EL (cell line): ENCODE results near the gene ANKRD2.
"Not testable (repeated sequence)": the region's sequence is repeated elsewhere in the genome, so short reads cannot be mapped to it uniquely, and the experiment has no call there.

Source experiments
- DNase-seq: peaks from one replicate; pipeline ENCODE4 v3.0.0-alpha.2; 2016

Gene ANKRD2

GRCh38 chr10:97546456-97547270 lies 25.9 kb upstream of the ANKRD2 start:
- no peak for DNase-seq

GRCh38 chr10:97547271-97547600 lies 25.3 kb upstream of the ANKRD2 start:
- DNase-seq = no peak

- no peak for DNase-seq
Observed at GRCh38 chr10:97547962-97548361, 24.6 kb upstream of the ANKRD2 start.

- no peak for DNase-seq
Observed at GRCh38 chr10:97548828-97549455, 23.6 kb upstream of the ANKRD2 start.

- DNase-seq = no peak
Observed at GRCh38 chr10:97549587-97550322, 22.8 kb upstream of the ANKRD2 start.

GRCh38 chr10:97550336-97551149 lies 22.0 kb upstream of the ANKRD2 start:
- no peak for DNase-seq

- DNase-seq = no peak
Observed at GRCh38 chr10:97551271-97551670, 21.3 kb upstream of the ANKRD2 start.

- DNase-seq = peak; percentile 71
Observed at GRCh38 chr10:97553575-97554031, 19.0 kb upstream of the ANKRD2 start.

GRCh38 chr10:97554336-97554735 lies 18.2 kb upstream of the ANKRD2 start:
- not testable (repeated sequence) for DNase-seq

GRCh38 chr10:97555541-97555940 lies 17.0 kb upstream of the ANKRD2 start:
- DNase-seq = not testable (repeated sequence)

- not testable (repeated sequence) for DNase-seq
Observed at GRCh38 chr10:97560731-97561381, 11.7 kb upstream of the ANKRD2 start.

GRCh38 chr10:97561386-97562077 lies 11.0 kb upstream of the ANKRD2 start:
- DNase-seq = not testable (repeated sequence)

GRCh38 chr10:97562329-97562728 lies 10.2 kb upstream of the ANKRD2 start:
- DNase-seq = not testable (repeated sequence)

- no peak for DNase-seq
Observed at GRCh38 chr10:97563337-97563736, 9.2 kb upstream of the ANKRD2 start.

- no peak for DNase-seq
Observed at GRCh38 chr10:97564776-97565175, 7.8 kb upstream of the ANKRD2 start.

- DNase-seq = no peak
Observed at GRCh38 chr10:97566336-97566996, 6.1 kb upstream of the ANKRD2 start.

GRCh38 chr10:97567891-97568290 lies 4.7 kb upstream of the ANKRD2 start:
- DNase-seq = no peak

GRCh38 chr10:97570146-97570788 lies 2.3 kb upstream of the ANKRD2 start:
- DNase-seq = no peak

GRCh38 chr10:97570789-97571471 lies 1.6 kb upstream of the ANKRD2 start:
- DNase-seq = no peak

GRCh38 chr10:97571622-97572021 lies 957 bp upstream of the ANKRD2 start:
- DNase-seq = no peak
